Measurements from ENCODE around the gene MOCOS. TPM values are rescaled to one million over a fixed set of nuclear protein-coding genes. Genes with fewer than 3 reads are reported as not detected.
A peak's percentile ranks its signal among the peaks of the same experiment; 100 is the strongest.

The MOCOS gene
- total RNA-seq, 4 donors from 2014 or later = 2.2 to 11.4 (median 5.1) TPM

GRCh38 chr18:36176711-36177110 lies 10.6 kb upstream of the MOCOS start:
- ATAC-seq (ENCODE audit: low FRiP score) = no peak
- TF ChIP-seq CTCF (IDR thresholded peaks at IDR 0.05) = no peak
- no peak for DNase-seq (ENCODE audit: low spot score)

- TF ChIP-seq CTCF (IDR thresholded peaks at IDR 0.05) = no peak
- DNase-seq (ENCODE audit: low spot score) (no peak), ATAC-seq (ENCODE audit: low FRiP score) (no peak)
Measured at GRCh38 chr18:36177913-36178312, 9.4 kb upstream of the MOCOS start.

GRCh38 chr18:36179562-36180355 lies 7.5 kb upstream of the MOCOS start:
- DNase-seq (ENCODE audit: low spot score) (peak; percentile 73), ATAC-seq (ENCODE audit: low FRiP score) (peak; percentile 83)
- TF ChIP-seq CTCF (IDR thresholded peaks at IDR 0.05) = no peak

GRCh38 chr18:36181441-36181840 lies 5.9 kb upstream of the MOCOS start:
- ATAC-seq (ENCODE audit: low FRiP score) = no peak
- no peak for DNase-seq (ENCODE audit: low spot score)
- no peak for TF ChIP-seq CTCF (IDR thresholded peaks at IDR 0.05)

- DNase-seq (ENCODE audit: low spot score) (no peak), ATAC-seq (ENCODE audit: low FRiP score) (no peak)
- TF ChIP-seq CTCF (IDR thresholded peaks at IDR 0.05) = no peak
Measured at GRCh38 chr18:36181898-36182506, 5.3 kb upstream of the MOCOS start.

GRCh38 chr18:36183033-36183432 lies 4.3 kb upstream of the MOCOS start:
- no peak for ATAC-seq (ENCODE audit: low FRiP score)
- TF ChIP-seq CTCF (IDR thresholded peaks at IDR 0.05) = no peak
- no peak for DNase-seq (ENCODE audit: low spot score)

- no peak for TF ChIP-seq CTCF (IDR thresholded peaks at IDR 0.05)
- ATAC-seq (ENCODE audit: low FRiP score) = no peak
- no peak for DNase-seq (ENCODE audit: low spot score)
Measured at GRCh38 chr18:36183987-36184386, 3.3 kb upstream of the MOCOS start.

Measured in omental fat pad (tissue), 4 donors.